HepG2 (cell line): ENCODE measurements around the gene BST1. TPM values are rescaled to one million over a fixed set of nuclear protein-coding genes. Genes with fewer than 3 reads are reported as not detected.

Source experiments
- ATAC-seq: fragments of 200-7000 bp; cut with Tn5 transposase; 3 replicates; pipeline ENCODE4 v1.9.1; 2020; ENCODE audit warnings: mild to moderate bottlenecking, moderate library complexity
- BruUV-seq: library from RNA; stranded (reverse); fragments of 400-500 nt; replicated peaks from 2 replicates; lab custom pipeline; 2021; lab: Mats Ljungman, UMichigan
- CTCF ChIA-PET: fragments of 300-600 bp; formaldehyde crosslinking; extraction: SDS; loops from one replicate; lab custom pipeline; 2021; ENCODE audit warnings: low total read pairs, inconsistent platforms, low intra/inter-chr PET ratio; lab: Yijun Ruan, JAX
- POLR2A ChIA-PET: fragments of 350-600 bp; sonication (Branson Sonifier 250); formaldehyde crosslinking; loops from one replicate; lab custom pipeline; 2020; ENCODE audit warnings: antibody characterized with exemption, inconsistent platforms; lab: Yijun Ruan, JAX
- DNase-seq: peaks from one replicate; pipeline ENCODE4 v3.0.0-alpha.2; 2015; ENCODE audit warnings: low spot score
- FAIRE-seq: peaks from 3 replicates; lab custom pipeline; 2011; peaks lifted over from hg19 to GRCh38; lab: Jason Lieb, UNC
- H2AFZ ChIP-seq: one replicate; pipeline ENCODE4 v1.6.1; 2011; ENCODE audit warnings: low read length, inconsistent platforms
- H3K27ac ChIP-seq: fragments of 300-600 bp; 3 replicates; pipeline ENCODE4 v1.8.0; 2011; ENCODE audit warnings: mixed run types, mild to moderate bottlenecking, mixed read lengths, low read length, inconsistent platforms; ENCODE audit not compliant: insufficient read depth; ENCODE audit errors: extremely low read length
- H3K27me3 ChIP-seq, 2 experiments: fragments of 200-600 bp in 1 of 2; 2 replicates in 1 of 2; 3 replicates in 1 of 2; pipeline versions ENCODE4 v1.6.0 to v1.8.0; 2011; ENCODE audit warnings: low read length in 2 of 2, mild to moderate bottlenecking in 2 of 2, moderate library complexity in 2 of 2, inconsistent platforms in 1 of 2; ENCODE audit not compliant: insufficient read depth in 2 of 2, control insufficient read depth in 1 of 2
- H3K36me3 ChIP-seq, 2 experiments: fragments of 200-600 bp in 1 of 2; replicated peaks in 1 of 2; 2 replicates in 1 of 2; 3 replicates in 1 of 2; pipeline versions ENCODE4 v1.5.1 to v1.8.0; 2011; ENCODE audit warnings: low read length in 2 of 2, inconsistent platforms in 1 of 2; ENCODE audit not compliant: insufficient read depth in 2 of 2, control insufficient read depth in 1 of 2
- H3K4me1 ChIP-seq: 2 replicates; pipeline ENCODE4 v1.5.1; 2012; ENCODE audit warnings: low read length, inconsistent platforms; ENCODE audit not compliant: insufficient read depth
- H3K4me2 ChIP-seq: 2 replicates; pipeline ENCODE4 v1.6.0; 2011; ENCODE audit warnings: low read depth, low read length, inconsistent platforms
- H3K4me3 ChIP-seq, 3 experiments: fragments of 200-600 bp in 1 of 3; sonication (generic), shearing (Covaris generic) in 1 of 3; replicated peaks in 1 of 3; 2 replicates each; pipeline ENCODE4 v1.5.1; 2011 to 2016; ENCODE audit warnings: low read length in 3 of 3, inconsistent platforms in 2 of 3, low read depth in 2 of 3, mild to moderate bottlenecking in 2 of 3, control low read depth in 1 of 3, mixed read lengths in 1 of 3; ENCODE audit not compliant: insufficient read depth in 1 of 3
- H3K79me2 ChIP-seq: one replicate; pipeline ENCODE4 v1.6.1; 2011; ENCODE audit warnings: low read length, inconsistent platforms; ENCODE audit not compliant: insufficient read depth
- H3K9ac ChIP-seq: 2 replicates; pipeline ENCODE4 v1.6.0; 2011; ENCODE audit warnings: mild to moderate bottlenecking, low read depth, low read length, inconsistent platforms; ENCODE audit not compliant: insufficient read depth
- H3K9me3 ChIP-seq: 2 replicates; pipeline ENCODE4 v1.5.1; 2012; ENCODE audit warnings: mild to moderate bottlenecking, low read length
- H4K20me1 ChIP-seq: 2 replicates; pipeline ENCODE4 v1.6.0; 2011; ENCODE audit warnings: inconsistent platforms, mild to moderate bottlenecking, low read length, moderate library complexity; ENCODE audit not compliant: insufficient read depth
- CTCF ChIP-seq: sonication (generic); formaldehyde crosslinking; IDR thresholded peaks from 2 replicates; pipeline ENCODE4 v1.5.0; 2020; ENCODE audit warnings: mild to moderate bottlenecking, missing genetic modification reagents, moderate library complexity
- GPN1 ChIP-seq: sonication (generic); formaldehyde crosslinking; IDR thresholded peaks from 2 replicates; pipeline ENCODE4 v1.5.1; 2020; ENCODE audit warnings: missing genetic modification reagents, borderline replicate concordance
- SMC3 ChIP-seq: IDR thresholded peaks from 2 replicates; pipeline ENCODE4 v1.6.1; 2011; ENCODE audit warnings: low read length, improper control_type of control experiment
- STAG1 ChIP-seq: sonication (generic); formaldehyde crosslinking; IDR thresholded peaks from 2 replicates; pipeline ENCODE4 v1.4.0; 2020; ENCODE audit warnings: missing genetic modification reagents
- ZNF782 ChIP-seq: sonication (generic); formaldehyde crosslinking; IDR thresholded peaks from 2 replicates; pipeline ENCODE4 v1.4.0; 2020; ENCODE audit warnings: missing genetic modification reagents, mild to moderate bottlenecking, borderline replicate concordance
- WGBS: methylation state at CpG from one replicate; pipeline ENCODE4 v1.1.6; 2017; ENCODE audit warnings: low lambda C conversion rate; 5-methylcytosine and 5-hydroxymethylcytosine counted together
- in situ Hi-C: cut with HindIII; loops from 2 replicates; pipeline ENCODE4 v1.10.0; 2017; ENCODE audit warnings: low pct_unique_long_range_greater_than_20kb; ENCODE audit not compliant: extremely low pct_ligation_motif_present
- intact Hi-C: fragments of 100-400 bp; cut with micrococcal nuclease; formaldehyde crosslinking; loops from one replicate; pipeline ENCODE4 v1.10.0; 2022; ENCODE audit not compliant: unreplicated experiment
- polyA plus RNA-seq, 8 experiments: library from polyadenylated mRNA; depleted of rRNA in 3 of 8; stranded (reverse) in 7 of 8; unstranded in 1 of 8; fragments of >200 nt; fragmentation: Illumina TruSeq in 4 of 8; extraction: Trizol in 4 of 8; gene quantifications; 2 replicates each; pipeline versions ENCODE4 v1.2.1 to v1.2.3, GENCODE V29; 2011 to 2016; ENCODE audit warnings: low read depth in 4 of 8, missing spikeins in 1 of 8, mixed read lengths in 1 of 8; ENCODE audit not compliant: insufficient read depth in 1 of 8
- total RNA-seq, 5 experiments: library from RNA; depleted of rRNA; stranded (reverse); fragments of >200 nt; fragmentation: Illumina TruSeq; extraction: Trizol; gene quantifications; 2 replicates each; pipeline ENCODE4 v1.2.3, GENCODE V29; 2016; ENCODE audit warnings: low read depth in 1 of 5
- TF ChIP-seq, protein P1 (sequence below): sonication (generic); formaldehyde crosslinking; IDR thresholded peaks from 2 replicates; pipeline ENCODE4 v1.5.0; 2020; ENCODE audit warnings: mild to moderate bottlenecking, missing genetic modification reagents

Gene BST1
- total and polyA plus RNA-seq, 2 of the 13 experiments (the other 11 are each of a cell fraction or from before 2014, with no cell fraction given): 0.09 to 0.49 TPM

GRCh38 chr4:15756361-15756861, 53.5 kb downstream of the BST1 start:
- ATAC-seq: peak; percentile 98
- no peak overlapping the region for H3K27ac ChIP-seq
- in situ Hi-C loops: no loop called here
- intact Hi-C loops: loop anchor here (1.0 kb wide), 1 partner anchor 26 kb away; no protein-coding TSS in a partner anchor
- H3K4me3 ChIP-seq: no peak overlapping the region
- TF ChIP-seq, protein P1, sequence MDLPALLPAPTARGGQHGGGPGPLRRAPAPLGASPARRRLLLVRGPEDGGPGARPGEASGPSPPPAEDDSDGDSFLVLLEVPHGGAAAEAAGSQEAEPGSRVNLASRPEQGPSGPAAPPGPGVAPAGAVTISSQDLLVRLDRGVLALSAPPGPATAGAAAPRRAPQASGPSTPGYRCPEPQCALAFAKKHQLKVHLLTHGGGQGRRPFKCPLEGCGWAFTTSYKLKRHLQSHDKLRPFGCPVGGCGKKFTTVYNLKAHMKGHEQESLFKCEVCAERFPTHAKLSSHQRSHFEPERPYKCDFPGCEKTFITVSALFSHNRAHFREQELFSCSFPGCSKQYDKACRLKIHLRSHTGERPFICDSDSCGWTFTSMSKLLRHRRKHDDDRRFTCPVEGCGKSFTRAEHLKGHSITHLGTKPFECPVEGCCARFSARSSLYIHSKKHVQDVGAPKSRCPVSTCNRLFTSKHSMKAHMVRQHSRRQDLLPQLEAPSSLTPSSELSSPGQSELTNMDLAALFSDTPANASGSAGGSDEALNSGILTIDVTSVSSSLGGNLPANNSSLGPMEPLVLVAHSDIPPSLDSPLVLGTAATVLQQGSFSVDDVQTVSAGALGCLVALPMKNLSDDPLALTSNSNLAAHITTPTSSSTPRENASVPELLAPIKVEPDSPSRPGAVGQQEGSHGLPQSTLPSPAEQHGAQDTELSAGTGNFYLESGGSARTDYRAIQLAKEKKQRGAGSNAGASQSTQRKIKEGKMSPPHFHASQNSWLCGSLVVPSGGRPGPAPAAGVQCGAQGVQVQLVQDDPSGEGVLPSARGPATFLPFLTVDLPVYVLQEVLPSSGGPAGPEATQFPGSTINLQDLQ (CRISPR knock-in tag): no peak
- TF ChIP-seq ZNF782 (CRISPR knock-in tag): no peak
- peak; percentile 57 for TF ChIP-seq CTCF (CRISPR knock-in tag)
- 0 out of 2 replicates have a peak, but pooled peaks have one; percentile 25 for TF ChIP-seq STAG1
- TF ChIP-seq GPN1 (CRISPR knock-in tag): no peak
- peak; percentile 35; the same call in 1 of the 2 replicates for TF ChIP-seq SMC3
- H2AFZ ChIP-seq: no peak overlapping the region
- no TSS peak for BruUV-seq
- 1% methylated on average over 4 of the region's 6 CpGs for WGBS
- peaks cover 5% of the 10 kb centered on the region; the same call in 1 of the 2 replicates for H3K4me1 ChIP-seq
- H3K36me3 ChIP-seq: no peaks in the 10 kb centered on the region
- peak; percentile 16 for DNase-seq
- CTCF ChIA-PET: interaction anchor here (1.2 to 1.8 kb wide), 3 partner anchors 26 to 277 kb away, joined by 3 to 5 read pairs (median 3); no protein-coding TSS in a partner anchor
- POLR2A ChIA-PET: interaction anchor here (1.1 kb wide), 1 partner anchor 56 kb away, joined by 4 read pairs; no protein-coding TSS in a partner anchor
- no peaks in the 10 kb centered on the region for H3K79me2 ChIP-seq
- H4K20me1 ChIP-seq: no peaks in the 10 kb centered on the region
- peaks cover 0 to 2% of the 10 kb centered on the region in 2 experiments; a peak in 2 of 5 replicates for H3K27me3 ChIP-seq
- no peak for FAIRE-seq
- no peak overlapping the region for H3K4me2 ChIP-seq
- H3K9ac ChIP-seq: no peak overlapping the region
- no peaks in the 10 kb centered on the region for H3K9me3 ChIP-seq
